ENCODE data around the gene ABHD1. TPM values are rescaled to one million over a fixed set of nuclear protein-coding genes. Genes with fewer than 3 reads are reported as not detected.
A peak's percentile ranks its signal among the peaks of the same experiment; 100 is the strongest.

The ABHD1 gene
- total and polyA plus RNA-seq, 2 experiments from 2014 or later: 0.38 to 0.55 TPM

GRCh38 chr2:27158468-27158867 is 34.9 kb downstream of the ABHD1 start (continued):
- TF ChIP-seq CTCF (conservative IDR thresholded peaks at IDR 0.05; ENCODE audit: low read depth in 2 of 2): no peak
- TF ChIP-seq CREB1 (CRISPR knock-in tag; IDR thresholded peaks at IDR 0.05; ENCODE audit: low read depth): no peak
- TF ChIP-seq EZH2 (IDR thresholded peaks at IDR 0.05; ENCODE audit: low read depth, unreplicated experiment): no peak
- TF ChIP-seq ZNF114 (CRISPR knock-in tag; IDR thresholded peaks at IDR 0.05): no peak
- no peak for TF ChIP-seq STAT1 (IDR thresholded peaks at IDR 0.05; ENCODE audit: unreplicated experiment)

- H4K20me1 ChIP-seq (replicated peaks; ENCODE audit: insufficient read depth): no peaks in the 10 kb centered on the region
- H3K4me1 ChIP-seq (ENCODE audit: insufficient read depth): no peaks in the 10 kb centered on the region
- H3K27me3 Mint-ChIP-seq (ENCODE audit: insufficient read depth, low read depth, poor library complexity): peaks cover 10% of the 10 kb centered on the region
- no peak overlapping the region for H2AFZ ChIP-seq
- H3K36me3 Mint-ChIP-seq (ENCODE audit: low read depth): no peaks in the 10 kb centered on the region
- DNase-seq (ENCODE audit: low spot score) (no peak), ATAC-seq (peak; percentile 51)
- no peak overlapping the region for H3K27ac ChIP-seq (ENCODE audit: low read depth)
- H3K27me3 ChIP-seq (ENCODE audit: insufficient read depth): no peaks in the 10 kb centered on the region
- H3K4me3 Mint-ChIP-seq: no peak overlapping the region
- H3K79me2 ChIP-seq (replicated peaks; ENCODE audit: insufficient read depth): no peaks in the 10 kb centered on the region
- no peaks in the 10 kb centered on the region for H3K9me2 ChIP-seq (ENCODE audit: insufficient read depth)
- no peak overlapping the region for H3K4me3 ChIP-seq
- H3F3A ChIP-seq (replicated peaks; ENCODE audit: low read depth): no peaks in the 10 kb centered on the region
- H3K4me2 ChIP-seq: no peak overlapping the region
- peaks cover 2% of the 10 kb centered on the region; the same call in 2 of the 3 replicates for H3K4me1 Mint-ChIP-seq
- H3K9me3 Mint-ChIP-seq: no peaks in the 10 kb centered on the region
- H3K36me3 ChIP-seq (ENCODE audit: insufficient read depth): no peaks in the 10 kb centered on the region
- H3K27ac Mint-ChIP-seq: no peak overlapping the region
- TF ChIP-seq ZNF462 (CRISPR knock-in tag; IDR thresholded peaks at IDR 0.05) (no peak), EZH2 (IDR thresholded peaks at IDR 0.05; ENCODE audit: low read depth, unreplicated experiment) (no peak), STAT1 (IDR thresholded peaks at IDR 0.05; ENCODE audit: unreplicated experiment) (no peak), ZNF331 (CRISPR knock-in tag; IDR thresholded peaks at IDR 0.05; ENCODE audit: low read depth) (no peak), NANOG (IDR thresholded peaks at IDR 0.05; ENCODE audit: borderline replicate concordance) (no peak), JUNB (IDR thresholded peaks at IDR 0.05; ENCODE audit: unreplicated experiment) (no peak), ZNF114 (CRISPR knock-in tag; IDR thresholded peaks at IDR 0.05) (no peak), CREB1 (CRISPR knock-in tag; IDR thresholded peaks at IDR 0.05; ENCODE audit: low read depth) (no peak), REST (IDR thresholded peaks at IDR 0.05; ENCODE audit: unreplicated experiment) (no peak), POLR2AphosphoS5 (IDR thresholded peaks at IDR 0.05; ENCODE audit: low read depth) (no peak), CTCF (conservative IDR thresholded peaks at IDR 0.05; ENCODE audit: low read depth in 2 of 2) (no peak)
Measured at GRCh38 chr2:27159271-27159670, 35.7 kb downstream of the ABHD1 start.

Data from GM23338 (cell line).